ENCODE measurements around the gene ELOVL5.
"Not testable (repeated sequence)": the region's sequence is repeated elsewhere in the genome, so short reads cannot be mapped to it uniquely, and the experiment has no call there.

The ELOVL5 gene

GRCh38 chr6:53304953-53305352 is 43.8 kb downstream of the ELOVL5 start:
- DNase-seq (ENCODE audit: low read depth) = not testable (repeated sequence)

GRCh38 chr6:53302678-53303360 is 45.9 kb downstream of the ELOVL5 start:
- no peak for DNase-seq (ENCODE audit: low read depth)

- no peak for DNase-seq (ENCODE audit: low read depth)
Observed at GRCh38 chr6:53301801-53302537, 46.8 kb downstream of the ELOVL5 start.

- DNase-seq (ENCODE audit: low read depth) = no peak
Observed at GRCh38 chr6:53300656-53301551, 47.8 kb downstream of the ELOVL5 start.

GRCh38 chr6:53299331-53300005 is 49.3 kb downstream of the ELOVL5 start:
- no peak for DNase-seq (ENCODE audit: low read depth)

GRCh38 chr6:53297004-53297403 is 51.7 kb downstream of the ELOVL5 start:
- DNase-seq (ENCODE audit: low read depth) = no peak

- no peak for DNase-seq (ENCODE audit: low read depth)
Observed at GRCh38 chr6:53295176-53295575, 53.6 kb downstream of the ELOVL5 start.

GRCh38 chr6:53294611-53295010 is 54.1 kb downstream of the ELOVL5 start:
- no peak for DNase-seq (ENCODE audit: low read depth)

GRCh38 chr6:53294095-53294494 is 54.7 kb downstream of the ELOVL5 start:
- no peak for DNase-seq (ENCODE audit: low read depth)

GRCh38 chr6:53293691-53294090 is 55.1 kb downstream of the ELOVL5 start:
- DNase-seq (ENCODE audit: low read depth) = no peak

GRCh38 chr6:53290537-53291510 is 57.9 kb downstream of the ELOVL5 start:
- no peak for DNase-seq (ENCODE audit: low read depth)

- no peak for DNase-seq (ENCODE audit: low read depth)
Observed at GRCh38 chr6:53287336-53288225, 61.2 kb downstream of the ELOVL5 start.

GRCh38 chr6:53284901-53285300 is 63.8 kb downstream of the ELOVL5 start:
- DNase-seq (ENCODE audit: low read depth) = no peak

- peak; percentile 72 for DNase-seq (ENCODE audit: low read depth)
Observed at GRCh38 chr6:53282741-53283140, 66.0 kb downstream of the ELOVL5 start.

- no peak for DNase-seq (ENCODE audit: low read depth)
Observed at GRCh38 chr6:53282234-53282633, 66.5 kb downstream of the ELOVL5 start.

GRCh38 chr6:53281518-53282215 is 67.1 kb downstream of the ELOVL5 start:
- DNase-seq (ENCODE audit: low read depth) = no peak

GRCh38 chr6:53280207-53280606 is 68.5 kb downstream of the ELOVL5 start:
- no peak for DNase-seq (ENCODE audit: low read depth)

GRCh38 chr6:53279293-53279692 is 69.5 kb downstream of the ELOVL5 start:
- no peak for DNase-seq (ENCODE audit: low read depth)

- no peak for DNase-seq (ENCODE audit: low read depth)
Observed at GRCh38 chr6:53273370-53273769, 75.4 kb downstream of the ELOVL5 start.

All from stromal cell of bone marrow (primary cell).